ENCODE results near the gene CARMIL1.

The CARMIL1 gene

GRCh38 chr6:25316626-25317025 lies 37.5 kb downstream of the CARMIL1 start:
- Histone ChIP-seq H3K9me3 (ENCODE audit: insufficient read depth, low read depth, low read length) (no peaks in the 10 kb centered on the region), H3K36me3 (ENCODE audit: insufficient read depth, low read length) (no peaks in the 10 kb centered on the region), H3K4me2 (ENCODE audit: low read depth, low read length, poor library complexity, severe bottlenecking) (no peak overlapping the region), H3K79me2 (ENCODE audit: insufficient read depth, low read length) (peaks cover 26% of the 10 kb centered on the region), H3K4me3 (ENCODE audit: low read length, poor library complexity, severe bottlenecking) (no peak overlapping the region), H3K4me1 (ENCODE audit: insufficient read depth, low read length, poor library complexity, severe bottlenecking) (peaks cover 41% of the 10 kb centered on the region), H2AFZ (ENCODE audit: low read length) (no peak overlapping the region), H4K20me1 (ENCODE audit: insufficient read depth, low read length, poor library complexity, severe bottlenecking) (no peaks in the 10 kb centered on the region), H3F3A (ENCODE audit: low read depth) (peaks cover 9% of the 10 kb centered on the region; the same call in 1 of the 2 replicates), H3K9ac (ENCODE audit: low read depth, low read length, poor library complexity, severe bottlenecking) (no peak overlapping the region), H3K9me2 (replicated peaks; ENCODE audit: low read depth, low read length) (no peaks in the 10 kb centered on the region), H3K27me3 (ENCODE audit: insufficient read depth, low read length, poor library complexity, severe bottlenecking) (no peaks in the 10 kb centered on the region)
- TF ChIP-seq EZH2phosphoT487 (IDR thresholded peaks at IDR 0.05; ENCODE audit: borderline replicate concordance) = no peak
- no peak for TF ChIP-seq CTCF (conservative IDR thresholded peaks at IDR 0.05; ENCODE audit: low read length)

- H3K4me2 ChIP-seq (ENCODE audit: low read depth, low read length, poor library complexity, severe bottlenecking) = no peak overlapping the region
Measured at GRCh38 chr6:25318589-25318988, 39.4 kb downstream of the CARMIL1 start.

DNA sequence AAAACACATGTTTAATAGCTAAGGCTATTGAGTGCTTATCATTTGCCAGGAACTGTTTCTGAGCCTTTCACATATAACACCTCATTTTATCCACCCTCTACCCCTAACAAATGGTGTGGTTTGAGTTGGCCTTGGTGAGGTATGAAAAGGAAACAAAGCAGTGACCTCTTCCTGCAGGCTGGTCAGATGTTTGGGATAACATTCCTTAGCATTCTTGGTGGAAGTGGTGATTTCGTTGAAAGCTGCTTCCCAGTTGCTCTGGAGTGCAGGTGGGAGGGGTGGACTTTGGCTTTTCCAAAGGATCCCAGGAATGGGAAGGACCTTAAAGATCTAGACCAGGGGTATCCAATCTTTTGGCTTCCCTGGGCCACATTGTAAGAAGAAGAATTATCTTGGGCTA lies 41.3 kb downstream of the CARMIL1 start:
- H4K20me1 ChIP-seq (ENCODE audit: insufficient read depth, low read length, poor library complexity, severe bottlenecking) = no peaks in the 10 kb centered on the region
- no peaks in the 10 kb centered on the region for H3K9me2 ChIP-seq (replicated peaks; ENCODE audit: low read depth, low read length)
- peaks cover 19% of the 10 kb centered on the region; the same call in 1 of the 2 replicates for H3K79me2 ChIP-seq (ENCODE audit: insufficient read depth, low read length)
- no peaks in the 10 kb centered on the region for H3K27me3 ChIP-seq (ENCODE audit: insufficient read depth, low read length, poor library complexity, severe bottlenecking)
- no peak overlapping the region for H3K9ac ChIP-seq (ENCODE audit: low read depth, low read length, poor library complexity, severe bottlenecking)
- no peaks in the 10 kb centered on the region for H3K36me3 ChIP-seq (ENCODE audit: insufficient read depth, low read length)
- H3F3A ChIP-seq (ENCODE audit: low read depth) = no peaks in the 10 kb centered on the region
- H3K4me1 ChIP-seq (ENCODE audit: insufficient read depth, low read length, poor library complexity, severe bottlenecking) = peaks cover 6% of the 10 kb centered on the region
- H2AFZ ChIP-seq (ENCODE audit: low read length) = no peak overlapping the region
- H3K9me3 ChIP-seq (ENCODE audit: insufficient read depth, low read depth, low read length) = no peaks in the 10 kb centered on the region
- H3K4me2 ChIP-seq (ENCODE audit: low read depth, low read length, poor library complexity, severe bottlenecking) = no peak overlapping the region
- no peak for TF ChIP-seq CTCF (conservative IDR thresholded peaks at IDR 0.05; ENCODE audit: low read length)
- no peak overlapping the region for H3K4me3 ChIP-seq (ENCODE audit: low read length, poor library complexity, severe bottlenecking)

More at GRCh38 chr6:25318589-25318988, 39.4 kb downstream of the CARMIL1 start:
- H2AFZ ChIP-seq (ENCODE audit: low read length) = no peak overlapping the region
- no peaks in the 10 kb centered on the region for H3K36me3 ChIP-seq (ENCODE audit: insufficient read depth, low read length)
- no peaks in the 10 kb centered on the region for H3F3A ChIP-seq (ENCODE audit: low read depth)
- H3K4me3 ChIP-seq (ENCODE audit: low read length, poor library complexity, severe bottlenecking) = no peak overlapping the region
- H3K27me3 ChIP-seq (ENCODE audit: insufficient read depth, low read length, poor library complexity, severe bottlenecking) = no peaks in the 10 kb centered on the region
- H4K20me1 ChIP-seq (ENCODE audit: insufficient read depth, low read length, poor library complexity, severe bottlenecking) = no peaks in the 10 kb centered on the region
- H3K9me2 ChIP-seq (replicated peaks; ENCODE audit: low read depth, low read length) = no peaks in the 10 kb centered on the region
- no peak overlapping the region for H3K9ac ChIP-seq (ENCODE audit: low read depth, low read length, poor library complexity, severe bottlenecking)
- peaks cover 20% of the 10 kb centered on the region for H3K79me2 ChIP-seq (ENCODE audit: insufficient read depth, low read length)
- H3K9me3 ChIP-seq (ENCODE audit: insufficient read depth, low read depth, low read length) = no peaks in the 10 kb centered on the region
- peaks cover 21% of the 10 kb centered on the region for H3K4me1 ChIP-seq (ENCODE audit: insufficient read depth, low read length, poor library complexity, severe bottlenecking)
- TF ChIP-seq EZH2phosphoT487 (IDR thresholded peaks at IDR 0.05; ENCODE audit: borderline replicate concordance) = no peak
- no peak for TF ChIP-seq CTCF (conservative IDR thresholded peaks at IDR 0.05; ENCODE audit: low read length)
